ENCODE data around the gene NAV2. TPM values are rescaled to one million over a fixed set of nuclear protein-coding genes. Genes with fewer than 3 reads are reported as not detected.
"Not testable (repeated sequence)": the region's sequence is repeated elsewhere in the genome, so short reads cannot be mapped to it uniquely, and the experiment has no call there.

Gene NAV2
- total RNA-seq, 2 experiments from 2014 or later: 0.23 to 0.36 TPM

GRCh38 chr11:20004866-20005265 lies 292.2 kb downstream of the NAV2 start:
- TF ChIP-seq CTCF (IDR thresholded peaks at IDR 0.05): no peak
- H3K4me3 Mint-ChIP-seq: no peak overlapping the region
- ATAC-seq (no peak), DNase-seq (no peak)
- POLR2A ChIA-PET: interaction anchor here (0.7 kb wide), 1 partner anchor 20 kb away, joined by 3 read pairs; no protein-coding TSS in a partner anchor
- H3K36me3 Mint-ChIP-seq (ENCODE audit: low read depth): no peaks in the 10 kb centered on the region
- peaks cover 6% of the 10 kb centered on the region for H3K27me3 Mint-ChIP-seq
- no peaks in the 10 kb centered on the region for H3K4me1 Mint-ChIP-seq (ENCODE audit: low read depth)
- CTCF ChIA-PET: interaction anchor here (0.6 to 0.7 kb wide), 2 partner anchors 128 to 218 kb away, joined by 3 read pairs; no protein-coding TSS in a partner anchor
- no peaks in the 10 kb centered on the region for H3K9me3 Mint-ChIP-seq
- intact Hi-C loops (cut with micrococcal nuclease): no loop called here
- H3K27ac Mint-ChIP-seq: no peak overlapping the region

GRCh38 chr11:20005747-20006146 lies 293.1 kb downstream of the NAV2 start:
- H3K36me3 Mint-ChIP-seq (ENCODE audit: low read depth): no peaks in the 10 kb centered on the region
- H3K9me3 Mint-ChIP-seq: no peaks in the 10 kb centered on the region
- peaks cover 6% of the 10 kb centered on the region for H3K27me3 Mint-ChIP-seq
- intact Hi-C loops (cut with micrococcal nuclease): no loop called here
- no peak overlapping the region for H3K4me3 Mint-ChIP-seq
- ATAC-seq (no peak), DNase-seq (no peak)
- no peak overlapping the region for H3K27ac Mint-ChIP-seq
- no peaks in the 10 kb centered on the region for H3K4me1 Mint-ChIP-seq (ENCODE audit: low read depth)
- TF ChIP-seq CTCF (IDR thresholded peaks at IDR 0.05): no peak
- ChIA-PET CTCF (interaction anchor here (0.6 kb wide), 1 partner anchor 217 kb away, joined by 3 read pairs; no protein-coding TSS in a partner anchor), POLR2A (no interaction called here)

- H3K4me3 Mint-ChIP-seq; H3K9me3 Mint-ChIP-seq; ATAC-seq; H3K27me3 Mint-ChIP-seq; H3K27ac Mint-ChIP-seq; DNase-seq; H3K4me1 Mint-ChIP-seq (ENCODE audit: low read depth); POLR2A ChIA-PET; H3K36me3 Mint-ChIP-seq (ENCODE audit: low read depth); CTCF ChIA-PET; intact Hi-C loops (cut with micrococcal nuclease): not testable (repeated sequence)
Measured at GRCh38 chr11:20006618-20007017, 294.0 kb downstream of the NAV2 start.

GRCh38 chr11:20007386-20007785 lies 294.7 kb downstream of the NAV2 start:
- H3K36me3 Mint-ChIP-seq (ENCODE audit: low read depth): no peaks in the 10 kb centered on the region
- ChIA-PET CTCF (no interaction called here), POLR2A (no interaction called here)
- no peaks in the 10 kb centered on the region for H3K4me1 Mint-ChIP-seq (ENCODE audit: low read depth)
- intact Hi-C loops (cut with micrococcal nuclease): no loop called here
- H3K27me3 Mint-ChIP-seq: peaks cover 10% of the 10 kb centered on the region
- H3K27ac Mint-ChIP-seq: no peak overlapping the region
- no peaks in the 10 kb centered on the region for H3K9me3 Mint-ChIP-seq
- H3K4me3 Mint-ChIP-seq: no peak overlapping the region
- ATAC-seq: no peak
- TF ChIP-seq CTCF (IDR thresholded peaks at IDR 0.05): no peak
- no peak for DNase-seq

GRCh38 chr11:20008190-20008870 lies 295.7 kb downstream of the NAV2 start:
- Mint-ChIP-seq H3K9me3 (no peaks in the 10 kb centered on the region), H3K36me3 (ENCODE audit: low read depth) (no peaks in the 10 kb centered on the region), H3K4me3 (no peak overlapping the region), H3K4me1 (ENCODE audit: low read depth) (no peaks in the 10 kb centered on the region), H3K27me3 (peaks cover 10% of the 10 kb centered on the region), H3K27ac (no peak overlapping the region)
- TF ChIP-seq CTCF (IDR thresholded peaks at IDR 0.05): no peak
- DNase-seq: no peak
- intact Hi-C loops (cut with micrococcal nuclease): no loop called here
- ChIA-PET CTCF (no interaction called here), POLR2A (no interaction called here)
- no peak for ATAC-seq
